Mucosa of rectum (tissue), 2 donors: ENCODE measurements around the gene ZMYND8.
A peak's percentile ranks its signal among the peaks of the same experiment; 100 is the strongest.

Experiments
- H3K27ac ChIP-seq, 2 donors: one replicate each; pipeline ENCODE4 v1.7.0; 2013; ENCODE audit warnings: inconsistent platforms in 2 of 2, low read depth in 2 of 2, low read length in 2 of 2
- H3K27me3 ChIP-seq, 2 donors: one replicate each; pipeline ENCODE4 v1.7.0; 2013; ENCODE audit warnings: low read length in 2 of 2; ENCODE audit not compliant: control insufficient read depth in 2 of 2, insufficient read depth in 2 of 2
- H3K36me3 ChIP-seq, 2 donors: one replicate each; pipeline ENCODE4 v1.7.0; 2013; ENCODE audit warnings: low read length in 2 of 2; ENCODE audit not compliant: control insufficient read depth in 2 of 2, insufficient read depth in 2 of 2
- H3K4me1 ChIP-seq, 2 donors: one replicate each; pipeline ENCODE4 v1.7.0; 2013; ENCODE audit warnings: low read length in 2 of 2, mild to moderate bottlenecking in 1 of 2; ENCODE audit not compliant: control insufficient read depth in 2 of 2, insufficient read depth in 2 of 2
- H3K4me3 ChIP-seq, 2 donors: one replicate each; pipeline ENCODE4 v1.7.0; 2013; ENCODE audit warnings: low read length in 2 of 2
- H3K9ac ChIP-seq, 2 donors: one replicate each; pipeline ENCODE4 v1.7.0; 2013; ENCODE audit warnings: low read length in 2 of 2, low read depth in 1 of 2, mild to moderate bottlenecking in 1 of 2
- H3K9me3 ChIP-seq, 2 donors: one replicate each; pipeline ENCODE4 v1.7.0; 2013; ENCODE audit warnings: low read length in 2 of 2; ENCODE audit not compliant: control insufficient read depth in 2 of 2
- donor health status: healthy.
- donor health status: Normal muscosa, but diverticular disease.

The ZMYND8 gene

DNA sequence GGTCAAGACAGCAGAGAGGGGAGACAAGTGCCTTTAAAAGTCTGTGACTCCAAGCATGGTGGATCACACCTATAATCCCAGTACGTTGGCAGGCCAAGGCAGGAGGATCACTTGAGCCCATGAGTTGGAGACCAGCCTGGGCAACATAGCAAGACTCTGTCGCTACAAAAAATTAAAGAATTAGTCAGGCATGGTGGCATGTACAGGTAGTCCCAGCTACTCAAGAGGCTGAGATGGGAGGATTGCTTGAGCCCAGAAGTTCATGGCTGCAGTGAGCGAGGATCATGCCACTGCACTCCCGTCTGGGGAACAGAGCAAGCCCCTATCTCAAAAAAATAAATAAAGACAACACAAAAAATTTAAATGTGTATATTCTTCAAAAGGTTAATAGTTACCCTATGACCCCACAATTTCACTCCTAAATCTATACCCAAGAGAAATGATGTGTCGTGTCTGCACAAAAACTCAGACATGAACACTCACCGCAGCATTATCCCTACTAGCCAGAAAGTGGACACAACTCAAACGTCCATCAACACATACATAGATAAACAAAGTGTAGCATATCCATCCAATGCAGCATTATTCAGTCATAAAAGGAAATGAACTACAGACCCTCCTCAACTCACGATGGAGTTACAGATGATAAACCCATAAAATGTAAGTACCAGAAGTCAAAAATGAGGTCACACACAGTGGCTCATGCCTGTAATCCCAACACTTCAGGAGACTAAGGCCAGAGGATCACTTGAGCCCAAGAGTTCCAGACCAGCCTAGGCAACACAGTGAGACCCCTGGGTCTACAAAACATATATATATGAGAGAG lies 23.9 kb downstream of the ZMYND8 start:
- no peaks in the 10 kb centered on the region for H3K9me3 ChIP-seq
- H3K36me3 ChIP-seq = peaks cover 11 to 14% of the 10 kb centered on the region in 2 donors
- H3K4me3 ChIP-seq = no peak overlapping the region
- H3K9ac ChIP-seq = no peak overlapping the region
- peak overlapping the region; percentile 77 to 78 for H3K27ac ChIP-seq
- peaks cover 18 to 44% of the 10 kb centered on the region in 2 donors for H3K4me1 ChIP-seq
- H3K27me3 ChIP-seq = no peaks in the 10 kb centered on the region

DNA sequence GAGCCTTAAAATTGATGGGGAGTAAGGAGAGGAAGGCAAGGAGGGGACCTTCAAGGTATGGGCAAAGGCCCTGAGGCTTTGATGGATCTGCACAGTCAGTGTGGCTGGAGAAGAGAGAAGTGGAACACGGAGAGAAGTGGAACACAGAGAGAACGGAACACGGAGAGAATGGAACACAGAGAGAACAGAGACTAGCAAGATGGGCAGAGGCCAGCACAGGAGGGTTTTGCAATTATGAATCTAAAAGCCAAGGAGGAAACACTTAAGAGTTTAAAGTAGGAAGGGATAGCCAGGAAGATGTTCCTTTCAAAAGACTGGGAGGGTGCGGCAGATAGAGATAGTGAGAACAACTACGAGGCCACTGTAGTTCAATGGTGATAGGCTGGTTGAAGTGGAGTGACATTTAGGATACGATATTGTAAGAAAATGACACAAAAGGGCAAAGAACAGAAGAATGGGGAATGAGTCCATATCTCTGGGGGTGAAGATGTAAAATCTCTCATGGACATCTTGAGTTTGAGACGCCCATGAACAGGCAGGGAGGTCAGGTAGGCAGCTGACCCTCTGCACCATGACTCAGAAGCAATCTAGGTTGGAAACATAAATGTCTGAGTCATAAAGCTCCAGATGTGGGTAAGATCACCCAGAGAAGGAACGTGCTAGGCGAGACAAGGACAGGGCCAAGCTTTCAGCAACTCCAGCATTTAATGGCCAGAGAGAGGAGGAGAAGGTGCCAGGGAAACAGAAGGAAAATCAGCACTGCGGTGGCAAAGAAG lies 25.4 kb downstream of the ZMYND8 start:
- H3K4me1 ChIP-seq = peaks cover 21 to 44% of the 10 kb centered on the region in 2 donors
- H3K4me3 ChIP-seq = no peak overlapping the region
- H3K27me3 ChIP-seq = no peaks in the 10 kb centered on the region
- H3K9ac ChIP-seq = peak overlapping the region in 1 of 2 donors; percentile 38
- peak overlapping the region; percentile 67 to 77 for H3K27ac ChIP-seq
- no peaks in the 10 kb centered on the region for H3K9me3 ChIP-seq
- peaks cover 8 to 11% of the 10 kb centered on the region in 2 donors for H3K36me3 ChIP-seq

DNA sequence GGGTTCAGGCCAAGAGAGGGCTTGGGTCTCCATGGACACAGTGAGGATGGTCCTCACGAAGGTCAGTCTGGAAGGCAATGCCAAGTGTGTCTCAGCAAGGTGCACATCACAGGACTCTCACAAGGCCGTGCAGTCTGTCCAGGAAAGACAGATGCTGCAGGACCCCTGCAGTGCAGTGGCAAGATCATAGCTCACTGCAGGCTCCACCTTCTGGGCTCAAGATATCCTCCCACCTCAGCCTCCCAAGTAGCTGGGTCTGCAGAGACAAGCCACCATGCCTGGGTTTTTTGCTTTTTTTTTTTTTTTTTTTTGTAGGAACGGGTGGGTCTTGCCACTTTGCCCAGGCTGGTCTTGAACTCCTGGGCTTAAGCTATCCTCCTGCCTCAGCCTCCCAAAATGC lies 26.4 kb downstream of the ZMYND8 start:
- H3K27ac ChIP-seq = peak overlapping the region; percentile 54 to 67
- H3K4me1 ChIP-seq = peaks cover 21 to 44% of the 10 kb centered on the region in 2 donors

DNA sequence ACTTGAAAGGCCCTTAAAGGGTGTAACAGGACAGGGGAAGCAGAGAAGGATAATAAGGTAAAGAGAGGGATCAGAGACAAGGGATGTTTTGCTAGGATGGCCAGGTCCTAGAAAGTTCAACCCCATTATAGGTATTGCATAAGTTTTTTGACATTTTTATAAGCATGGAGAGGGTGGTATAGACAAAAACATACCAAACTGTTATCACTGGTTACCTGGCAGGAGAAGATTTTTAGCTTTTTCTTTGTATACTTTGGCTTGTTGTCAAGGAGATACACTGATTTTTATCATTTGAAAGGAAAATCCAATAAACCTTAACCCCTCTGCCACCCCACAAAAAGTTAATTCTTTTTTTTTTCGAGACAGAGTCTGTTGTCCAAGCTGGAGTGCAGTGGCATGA lies 28.4 kb downstream of the ZMYND8 start:
- H3K4me1 ChIP-seq = peaks cover 12 to 35% of the 10 kb centered on the region in 2 donors

More for the DNA sequence above, 26.4 kb downstream of the ZMYND8 start:
- H3K9me3 ChIP-seq = no peaks in the 10 kb centered on the region
- no peak overlapping the region for H3K4me3 ChIP-seq
- no peak overlapping the region for H3K9ac ChIP-seq
- H3K36me3 ChIP-seq = peaks cover 4 to 5% of the 10 kb centered on the region in 2 donors
- H3K27me3 ChIP-seq = no peaks in the 10 kb centered on the region

DNA sequence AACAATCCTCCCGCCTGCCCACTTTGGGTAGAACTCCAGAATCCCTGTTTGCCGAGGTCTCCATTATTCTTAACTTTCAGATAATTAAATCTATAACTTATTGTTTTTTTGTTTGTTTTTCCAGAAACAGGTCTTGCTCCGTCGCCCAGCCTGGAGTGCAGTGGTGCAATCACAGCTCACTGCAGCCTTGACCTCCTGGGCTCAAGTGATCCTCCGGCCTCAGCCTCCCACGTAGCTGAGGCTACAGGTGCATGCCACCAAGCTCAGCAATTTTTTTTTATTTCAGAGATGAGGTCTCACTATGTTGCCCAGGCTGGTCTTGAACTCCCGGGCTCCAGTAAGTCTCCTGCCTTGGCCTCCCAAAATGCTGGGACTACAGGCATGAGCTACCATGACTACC lies 28.8 kb downstream of the ZMYND8 start:
- Histone ChIP-seq H3K9ac (no peak overlapping the region), H3K4me1 (peaks cover 12 to 33% of the 10 kb centered on the region in 2 donors), H3K36me3 (peaks cover 4 to 5% of the 10 kb centered on the region in 2 donors), H3K27me3 (no peaks in the 10 kb centered on the region), H3K4me3 (no peak overlapping the region), H3K27ac (no peak overlapping the region), H3K9me3 (no peaks in the 10 kb centered on the region)

More for the DNA sequence above, 28.4 kb downstream of the ZMYND8 start:
- Histone ChIP-seq H3K4me3 (no peak overlapping the region), H3K9ac (no peak overlapping the region), H3K9me3 (no peaks in the 10 kb centered on the region), H3K27me3 (no peaks in the 10 kb centered on the region), H3K36me3 (peaks cover 4 to 5% of the 10 kb centered on the region in 2 donors), H3K27ac (peak overlapping the region in 1 of 2 donors; percentile 48)

DNA sequence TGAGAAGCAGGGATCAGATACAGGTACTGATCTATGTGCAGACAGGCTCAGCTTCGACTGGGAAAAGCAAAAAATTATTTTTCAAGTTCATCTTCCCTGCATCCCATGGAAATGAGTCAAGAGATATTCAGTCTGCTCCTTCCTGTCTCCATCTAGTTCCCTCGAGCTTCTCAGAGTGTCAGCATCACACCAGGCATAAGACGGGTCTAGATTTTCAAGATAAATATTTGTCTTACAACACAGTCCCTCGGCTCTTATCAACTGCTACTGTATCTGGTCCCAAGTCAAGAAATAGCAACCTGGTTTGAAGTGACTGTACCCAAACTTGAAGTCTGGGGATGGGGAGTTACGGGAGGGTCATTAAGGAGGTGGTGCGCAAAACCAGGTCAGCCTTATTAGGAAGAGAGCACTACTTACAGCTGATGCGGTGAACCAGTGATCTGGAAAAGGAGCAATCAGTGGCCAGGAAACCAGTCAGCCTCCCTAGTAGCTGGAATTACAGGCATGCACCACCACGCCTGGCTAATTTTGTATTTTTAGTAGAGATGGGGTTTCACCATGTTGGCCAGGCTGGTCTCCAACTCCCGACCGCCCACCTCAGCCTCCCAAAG lies 29.7 kb downstream of the ZMYND8 start:
- no peaks in the 10 kb centered on the region for H3K9me3 ChIP-seq
- H3K36me3 ChIP-seq = peaks cover 0 to 3% of the 10 kb centered on the region in 2 donors
- H3K27ac ChIP-seq = no peak overlapping the region
- H3K4me3 ChIP-seq = no peak overlapping the region
- H3K27me3 ChIP-seq = no peaks in the 10 kb centered on the region
- H3K9ac ChIP-seq = no peak overlapping the region
- peaks cover 16 to 36% of the 10 kb centered on the region in 2 donors for H3K4me1 ChIP-seq

DNA sequence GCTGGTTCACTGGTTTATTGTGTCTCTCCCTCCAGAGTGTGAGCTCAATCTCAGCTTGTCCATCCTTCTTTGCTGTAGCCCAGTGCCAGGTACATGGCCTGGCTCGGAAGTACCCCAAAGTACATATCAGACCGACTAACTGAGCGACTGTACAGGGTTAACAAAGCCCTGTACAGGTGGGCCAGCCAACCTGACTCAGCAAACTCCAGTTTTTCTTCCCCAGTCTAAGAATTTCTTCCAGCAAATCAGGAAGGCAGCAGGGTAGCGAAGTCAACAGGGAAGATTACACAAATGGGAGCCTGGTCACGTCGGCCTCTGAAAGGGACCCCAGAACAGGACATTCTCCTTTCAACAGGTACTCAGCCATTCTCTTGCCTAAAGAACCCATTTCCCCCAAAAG lies 31.3 kb downstream of the ZMYND8 start:
- Histone ChIP-seq H3K27me3 (no peaks in the 10 kb centered on the region), H3K4me1 (peaks cover 25 to 40% of the 10 kb centered on the region in 2 donors), H3K4me3 (no peak overlapping the region), H3K9ac (no peak overlapping the region), H3K9me3 (no peaks in the 10 kb centered on the region), H3K36me3 (peaks cover 0 to 3% of the 10 kb centered on the region in 2 donors), H3K27ac (no peak overlapping the region)

DNA sequence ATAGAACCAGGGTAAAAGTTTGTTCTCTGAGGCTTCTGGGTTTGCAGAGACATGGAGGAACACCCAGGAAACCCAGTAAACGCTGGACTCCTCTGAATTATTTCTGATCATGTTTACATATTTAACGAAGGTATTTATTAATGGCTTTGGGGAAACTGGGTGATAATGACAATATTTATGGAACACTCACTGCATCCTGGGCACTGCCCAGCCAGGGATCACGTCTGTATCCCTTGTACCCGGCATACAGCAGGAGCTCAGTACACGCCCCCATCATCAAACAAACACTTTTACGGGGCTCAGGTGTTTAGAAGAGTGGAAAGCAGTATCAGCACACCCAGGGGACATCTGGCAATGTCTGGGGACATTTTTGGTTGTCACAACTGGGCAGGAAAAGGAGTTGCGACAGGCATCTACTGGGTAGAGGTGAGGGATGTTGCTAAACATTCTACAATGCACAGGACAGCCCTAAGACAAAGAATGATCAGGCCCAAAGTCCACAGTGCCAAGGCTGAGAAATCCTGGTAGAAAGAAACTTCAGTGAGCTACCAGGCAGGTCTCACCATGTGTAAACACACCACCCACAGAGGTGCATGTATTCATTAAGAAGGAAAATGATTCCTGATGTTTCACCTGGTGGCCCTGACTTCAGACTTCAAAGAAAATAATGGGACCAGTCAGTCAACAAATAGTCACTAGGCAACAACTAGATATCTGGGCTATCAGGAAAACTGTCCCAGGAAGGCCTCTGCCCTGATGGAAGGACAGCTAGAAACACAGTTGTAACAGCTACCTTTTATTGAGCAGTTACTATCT lies 35.3 kb downstream of the ZMYND8 start:
- no peak overlapping the region for H3K4me3 ChIP-seq
- H3K9ac ChIP-seq = peak overlapping the region in 1 of 2 donors; percentile 49
- no peaks in the 10 kb centered on the region for H3K27me3 ChIP-seq
- H3K27ac ChIP-seq = peak overlapping the region; percentile 95 to 97
- peaks cover 51 to 64% of the 10 kb centered on the region in 2 donors for H3K4me1 ChIP-seq
- no peaks in the 10 kb centered on the region for H3K36me3 ChIP-seq
- H3K9me3 ChIP-seq = no peaks in the 10 kb centered on the region

DNA sequence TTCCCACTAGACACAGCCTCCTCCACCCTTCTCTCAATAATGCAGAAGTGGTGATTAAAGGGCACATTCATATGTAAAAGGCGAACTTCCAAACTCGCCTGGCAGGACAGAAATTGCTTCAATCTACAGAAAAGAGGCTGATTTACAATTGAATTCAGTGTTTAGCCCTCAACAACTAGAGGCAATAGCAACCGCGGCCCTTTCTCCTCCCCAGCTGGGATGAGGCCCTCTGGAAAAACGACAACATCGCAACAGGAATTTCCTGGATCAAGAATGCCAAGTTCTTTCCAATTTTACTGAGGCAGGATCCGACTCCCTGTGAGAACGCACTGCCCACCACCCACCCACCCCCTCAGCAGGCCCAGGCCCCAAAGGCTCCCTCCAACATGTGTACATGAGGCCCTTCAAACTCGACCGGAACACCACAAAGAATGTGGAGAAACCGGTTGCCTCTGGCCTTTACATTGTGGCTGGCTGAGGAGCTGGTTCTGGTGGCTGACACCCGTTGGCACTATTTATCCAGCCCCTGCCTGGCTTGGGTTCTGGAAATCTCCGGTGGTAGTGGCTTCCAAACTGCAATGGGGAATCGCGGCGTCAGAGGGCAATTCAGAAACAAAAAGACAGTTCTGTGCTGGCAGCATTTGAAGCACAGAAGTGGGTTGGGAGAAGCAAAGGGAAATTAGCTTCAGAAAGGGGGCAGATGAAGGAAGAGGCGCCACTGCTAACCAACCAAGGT lies 36.8 kb downstream of the ZMYND8 start:
- Histone ChIP-seq H3K9ac (peak overlapping the region; percentile 79 to 92), H3K9me3 (no peaks in the 10 kb centered on the region), H3K4me1 (peaks cover 51 to 75% of the 10 kb centered on the region in 2 donors), H3K27ac (peak overlapping the region; percentile 95 to 97), H3K4me3 (peak overlapping the region; percentile 13 to 41), H3K36me3 (no peaks in the 10 kb centered on the region), H3K27me3 (no peaks in the 10 kb centered on the region)
